HG03095 (cell line): Measurements from ENCODE around the gene PRICKLE1.

Source experiments
- ATAC-seq: cut with Tn5 transposase; IDR thresholded peaks from one replicate; pipeline ENCODE4 v1.9.1; 2021; ENCODE audit warnings: moderate library complexity; ENCODE audit not compliant: unreplicated experiment

The PRICKLE1 gene

DNA sequence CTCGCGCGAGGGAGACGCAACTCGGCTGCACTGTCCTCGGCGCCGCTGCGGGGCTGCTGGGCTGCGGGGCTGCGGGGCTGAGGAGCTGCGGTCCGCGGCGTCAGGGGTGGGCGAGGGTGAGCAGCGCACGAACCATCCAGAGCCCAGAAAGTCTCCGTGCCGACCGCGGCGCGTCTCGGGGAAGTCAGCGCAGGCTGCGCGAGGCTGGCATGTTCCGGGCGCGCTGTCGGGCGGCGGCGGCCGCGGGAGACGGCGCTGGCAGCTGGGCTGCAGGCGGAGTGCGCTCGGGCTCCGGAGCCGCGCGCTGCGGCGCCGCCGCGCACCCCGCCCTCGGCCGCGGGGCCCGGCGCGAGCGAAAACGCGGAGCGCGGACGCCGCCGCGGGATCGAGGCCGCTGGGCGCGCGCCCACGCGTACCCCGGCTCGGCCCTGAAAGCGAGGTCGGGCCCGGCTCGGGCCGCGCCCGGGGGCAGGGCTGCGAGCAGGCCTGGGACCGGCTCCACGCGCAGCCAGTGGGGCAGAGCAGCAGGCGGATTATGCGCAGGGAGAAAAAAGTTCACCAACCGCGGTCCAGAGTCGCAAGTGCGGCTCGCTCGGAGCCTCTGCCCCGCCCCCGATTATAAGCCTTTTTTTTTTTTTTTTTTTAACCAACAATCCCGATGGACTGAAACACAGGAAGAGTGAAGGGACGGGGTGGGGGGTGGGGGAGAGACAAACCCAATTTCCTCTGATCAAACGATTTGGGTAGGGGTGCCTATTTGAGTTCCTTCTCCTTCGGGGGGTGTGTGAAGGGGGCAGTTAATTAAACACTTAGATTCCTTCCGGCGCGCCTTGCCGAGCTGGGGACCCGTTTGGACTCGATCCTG, at the start of gene PRICKLE1:
TSS of gene PRICKLE1 (minus strand) at position 282 of the 865 bp plus-strand sequence. CDS start 117,230 bp downstream, outside the sequence.
- ATAC-seq, result peak; percentile 72

- ATAC-seq, result no peak
These were observed 49.2 kb upstream of the PRICKLE1 start for GRCh38 chr12:42638697-42639096.

DNA sequence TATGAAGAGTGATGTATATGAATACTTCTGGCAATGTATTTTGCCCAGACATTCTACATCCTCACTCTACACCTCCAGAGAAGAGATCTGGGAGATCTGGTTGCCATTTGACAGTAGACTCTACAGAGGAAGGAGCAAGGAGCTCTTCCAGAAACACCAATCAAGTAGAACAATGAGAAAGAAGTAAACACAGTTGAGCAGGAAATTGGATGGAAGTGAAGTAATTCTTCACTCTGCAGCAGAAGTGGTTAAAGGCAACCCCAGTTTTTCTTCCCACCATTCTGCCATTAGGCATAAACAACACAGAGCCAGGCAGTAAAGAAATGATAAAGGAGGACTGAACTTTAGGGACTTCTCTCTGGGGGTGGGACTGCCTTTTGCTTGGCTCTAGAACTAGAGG, 48.5 kb upstream of the PRICKLE1 start:
- no peak for ATAC-seq

DNA sequence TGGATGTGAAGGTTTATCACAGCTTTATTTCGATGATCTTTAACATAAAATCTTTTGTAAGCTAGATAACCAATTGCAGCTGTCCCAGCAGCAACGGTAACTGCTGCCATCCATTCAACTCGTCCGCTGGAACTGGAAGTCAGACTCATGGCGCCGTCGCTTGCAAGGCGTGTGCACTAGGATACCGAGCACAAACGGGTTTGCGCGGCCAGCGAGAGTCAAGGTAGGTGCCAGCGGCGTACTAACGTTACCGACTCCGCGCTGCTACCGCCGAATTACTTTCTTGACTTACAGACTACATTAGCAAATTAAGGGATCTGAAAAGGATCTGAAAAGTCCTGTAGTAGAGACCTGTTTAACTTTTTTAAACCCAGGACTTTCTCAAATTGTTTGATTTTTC, 47.4 kb upstream of the PRICKLE1 start:
- ATAC-seq, result no peak

DNA sequence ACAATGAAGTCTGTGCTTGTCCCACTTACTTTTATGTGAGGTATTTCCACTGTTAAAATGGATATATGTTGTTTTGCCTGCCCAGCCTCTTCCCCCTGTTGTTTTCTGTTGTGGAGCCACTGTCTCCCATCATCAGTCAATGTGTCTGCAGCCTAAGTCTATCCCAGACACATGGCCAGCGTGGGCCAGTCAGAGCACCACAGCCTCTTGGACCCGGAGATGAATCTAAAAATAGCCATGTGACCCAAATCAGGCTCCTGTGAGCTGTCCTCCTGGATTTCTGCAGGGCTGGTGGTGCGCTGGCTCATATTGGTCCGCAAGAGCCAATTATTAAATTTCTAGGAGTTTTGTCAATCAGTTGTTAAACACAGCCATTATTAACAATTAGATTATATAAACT, 44.0 kb upstream of the PRICKLE1 start:
- no peak for ATAC-seq

GRCh38 chr12:42631513-42631912, 42.0 kb upstream of the PRICKLE1 start:
- no peak for ATAC-seq

GRCh38 chr12:42630314-42630713, 40.8 kb upstream of the PRICKLE1 start:
- ATAC-seq, result no peak

DNA sequence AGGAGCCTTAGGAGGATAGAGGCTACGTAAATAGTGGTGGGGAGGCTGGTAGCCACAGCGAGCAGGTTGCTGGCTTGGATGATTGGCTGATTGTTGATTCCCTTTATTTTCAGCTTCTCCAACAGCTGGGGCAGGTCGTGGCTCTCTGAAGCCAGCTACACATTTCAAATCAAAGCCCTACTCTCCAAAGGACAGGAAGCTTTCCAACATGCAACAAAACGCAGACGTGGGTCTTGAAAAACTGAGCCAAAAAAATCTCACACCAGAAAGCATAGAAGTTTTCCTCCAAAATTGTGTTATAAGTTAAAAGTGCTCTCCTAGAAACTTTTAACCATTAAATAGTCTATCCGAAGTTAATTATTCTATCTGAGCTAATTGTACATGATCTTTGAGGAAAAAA, 37.6 kb upstream of the PRICKLE1 start:
- no peak for ATAC-seq

DNA sequence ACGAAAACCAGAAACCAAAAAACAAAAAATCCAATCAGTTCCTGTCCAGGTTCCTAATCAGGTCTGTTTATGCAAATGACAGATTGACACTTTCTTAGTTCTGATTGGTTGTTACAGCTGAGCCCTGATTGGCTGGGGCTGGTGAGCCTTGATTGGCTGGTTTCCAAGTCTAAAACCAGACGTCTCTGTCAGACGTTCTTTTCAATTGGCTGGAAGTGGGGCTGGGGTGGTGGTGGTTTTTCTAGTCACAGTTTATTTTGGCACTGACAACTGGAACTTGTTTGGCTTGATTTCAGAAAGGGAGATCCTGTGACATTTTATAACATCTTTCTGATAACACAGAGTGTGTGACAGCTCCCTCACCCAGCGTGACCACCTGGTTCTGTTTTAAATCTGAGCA, 36.1 kb upstream of the PRICKLE1 start:
- no peak for ATAC-seq

GRCh38 chr12:42617622-42618021, 28.1 kb upstream of the PRICKLE1 start:
- no peak for ATAC-seq

DNA sequence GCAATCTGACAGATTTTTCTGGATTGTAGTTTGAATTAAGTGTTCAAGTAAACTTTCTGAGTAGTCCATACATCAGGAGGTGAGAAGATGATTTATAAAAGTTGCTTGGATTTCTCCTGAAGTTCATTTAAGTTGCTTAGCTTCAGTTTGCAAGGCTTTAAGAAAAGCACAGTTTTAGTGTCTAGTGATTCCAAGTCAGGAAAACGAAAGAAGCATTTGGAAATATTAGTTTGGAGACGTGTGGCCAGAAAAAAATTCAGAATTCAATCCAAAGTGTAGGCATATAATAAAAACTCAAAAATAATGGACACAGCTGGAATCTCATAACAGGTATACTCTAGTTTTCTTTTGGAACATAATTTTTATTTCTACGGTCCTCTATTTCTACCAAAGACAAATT, 25.5 kb upstream of the PRICKLE1 start:
- no peak for ATAC-seq

- ATAC-seq, result no peak
These were observed 22.7 kb upstream of the PRICKLE1 start for GRCh38 chr12:42612231-42612613.

- ATAC-seq, result no peak
These were observed 22.2 kb upstream of the PRICKLE1 start for GRCh38 chr12:42611571-42612230.

DNA sequence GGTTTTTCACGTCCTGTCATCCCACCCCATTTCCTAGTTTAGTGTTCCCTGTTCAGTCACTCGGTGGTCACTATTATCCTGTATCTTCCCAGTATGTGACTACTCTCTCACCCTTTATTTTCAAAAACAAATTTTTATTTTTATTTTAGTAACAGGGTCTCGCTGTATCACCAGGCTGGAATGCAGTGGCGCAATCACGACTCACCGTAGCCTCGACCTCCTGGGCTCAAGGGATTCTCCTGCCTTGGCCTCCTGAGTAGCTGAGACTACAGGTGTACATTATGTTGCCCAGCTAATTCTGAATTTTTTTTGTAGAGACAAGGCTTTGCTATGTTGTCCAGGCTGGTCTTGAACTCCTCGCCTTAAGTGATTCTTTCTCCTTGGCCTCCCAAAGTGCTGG, 20.1 kb upstream of the PRICKLE1 start:
- ATAC-seq, result no peak

DNA sequence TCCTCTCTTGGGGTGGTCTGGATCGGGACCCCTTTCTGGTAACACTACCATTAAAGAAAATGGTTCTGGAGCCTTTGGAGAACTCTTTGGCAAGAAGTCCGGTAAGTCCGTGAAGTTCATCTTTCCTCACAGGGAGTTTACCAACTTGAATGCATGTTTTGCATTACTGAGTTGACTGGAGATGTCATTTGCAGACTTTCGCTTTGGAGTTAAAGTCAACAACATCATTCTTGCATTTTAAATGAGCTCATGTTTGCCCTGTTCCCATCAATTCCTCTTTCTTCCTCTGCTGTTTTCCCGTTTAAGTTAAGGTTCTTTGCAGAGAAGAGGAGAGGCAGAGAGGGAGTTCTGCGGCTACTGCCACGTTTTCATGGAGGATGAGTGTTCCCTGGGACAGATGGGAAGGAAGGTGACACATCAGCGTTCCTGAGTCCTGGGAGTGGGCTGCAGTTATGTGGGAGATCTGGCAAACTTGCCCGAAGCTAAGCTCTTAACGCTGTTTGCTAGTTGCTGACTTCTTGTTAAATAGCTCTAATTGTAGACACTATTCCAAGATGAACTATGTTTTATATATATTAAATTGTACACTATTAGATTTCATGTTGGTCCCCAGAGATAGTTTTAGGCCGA, 18.8 kb upstream of the PRICKLE1 start:
- no peak for ATAC-seq

GRCh38 chr12:42607584-42608058, 18.1 kb upstream of the PRICKLE1 start:
- ATAC-seq, result no peak

DNA sequence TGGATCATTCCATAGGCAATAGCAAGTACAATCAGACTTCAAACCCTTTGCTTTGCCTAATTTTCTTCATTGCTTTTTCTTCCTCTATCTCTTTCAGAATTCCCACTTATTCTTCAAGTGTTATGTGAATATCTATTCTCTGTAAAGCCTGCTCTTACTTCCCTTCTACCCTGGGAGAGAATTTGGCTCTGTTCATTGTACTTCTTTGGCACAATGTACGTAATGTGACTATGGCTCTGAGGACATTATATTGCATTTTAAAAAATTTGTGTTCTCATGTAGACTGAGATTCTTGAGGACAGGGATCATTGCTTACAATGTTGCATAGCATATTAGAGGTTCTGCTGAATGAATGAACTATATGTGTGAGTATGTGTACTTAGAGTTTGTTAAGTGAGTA, 16.9 kb upstream of the PRICKLE1 start:
- no peak for ATAC-seq

- ATAC-seq, result no peak
These were observed 16.1 kb upstream of the PRICKLE1 start for GRCh38 chr12:42605685-42606084.

- ATAC-seq, result no peak
These were observed 13.9 kb upstream of the PRICKLE1 start for GRCh38 chr12:42603246-42603990.

DNA sequence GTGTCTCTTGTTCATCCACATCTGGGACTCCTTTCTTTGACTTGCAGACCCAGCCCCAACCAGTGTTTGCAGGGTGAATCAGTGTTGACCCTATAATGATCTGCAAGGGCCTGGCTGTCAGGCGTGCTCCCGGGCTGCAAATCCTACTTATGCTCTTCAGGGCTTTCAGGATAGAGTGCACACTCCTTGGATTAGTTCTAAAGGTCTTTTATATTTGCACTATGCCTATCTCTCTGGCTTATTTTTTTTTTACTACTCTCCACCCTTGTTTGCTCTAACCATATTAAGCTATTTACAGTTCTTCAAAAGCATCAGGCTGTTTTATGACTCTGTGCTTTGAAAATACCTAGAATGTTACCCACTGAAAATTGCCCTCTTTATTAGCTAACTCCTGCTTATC, 4.3 kb upstream of the PRICKLE1 start:
- no peak for ATAC-seq

GRCh38 chr12:42590330-42590934, 886 bp upstream of the PRICKLE1 start:
- ATAC-seq, result no peak
